K562 (cell line): ENCODE data around the gene MINDY3. TPM values are rescaled to one million over a fixed set of nuclear protein-coding genes. Genes with fewer than 3 reads are reported as not detected.
"Not testable (repeated sequence)": the region's sequence is repeated elsewhere in the genome, so short reads cannot be mapped to it uniquely, and the experiment has no call there.

ENCODE experiments used
- ATAC-seq: fragments of 200-7000 bp; cut with Tn5 transposase; 3 replicates; pipeline ENCODE4 v1.9.1; 2020; ENCODE audit warnings: moderate library complexity
- BruUV-seq: library from RNA; stranded (reverse); fragments of 400-500 nt; replicated peaks from 2 replicates; lab custom pipeline; 2021; lab: Mats Ljungman, UMichigan
- CTCF ChIA-PET: fragments of 300-600 bp; formaldehyde crosslinking; extraction: SDS; loops from one replicate; lab custom pipeline; 2021; ENCODE audit warnings: low intra/inter-chr PET ratio; lab: Yijun Ruan, JAX
- POLR2A ChIA-PET: fragments of 300-600, 350-650 bp; sonication (Branson Sonifier 250); formaldehyde crosslinking; extraction: SDS; loops from one replicate; lab custom pipeline; 2021; ENCODE audit warnings: antibody characterized with exemption, inconsistent platforms; lab: Yijun Ruan, JAX
- DNase-seq, 4 experiments: peaks; one replicate each; pipeline versions ENCODE4 v3.0.0 to v3.0.0-alpha.2; 2011 to 2018; ENCODE audit warnings: low spot score in 3 of 4, mixed read lengths in 3 of 4; ENCODE audit errors: extremely low read depth in 1 of 4
- FAIRE-seq: peaks from 2 replicates; lab custom pipeline; 2011; peaks lifted over from hg19 to GRCh38; lab: Jason Lieb, UNC
- H2AFZ ChIP-seq: 2 replicates; pipeline ENCODE4 v1.6.0; 2011; ENCODE audit warnings: low read depth, low read length, control low read depth, inconsistent platforms
- H3K27ac ChIP-seq: fragments of 200-600 bp; 3 replicates; pipeline ENCODE4 v1.8.0; 2011; ENCODE audit warnings: low read depth, mild to moderate bottlenecking, control low read depth, inconsistent platforms, low read length, moderate library complexity, mixed read lengths; ENCODE audit errors: extremely low read depth
- H3K27me3 ChIP-seq, 2 experiments: fragments of 300-600 bp in 1 of 2; 2 replicates in 1 of 2; 3 replicates in 1 of 2; pipeline versions ENCODE4 v1.6.0 to v1.8.0; 2011; ENCODE audit warnings: inconsistent platforms in 2 of 2, low read length in 2 of 2, mild to moderate bottlenecking in 1 of 2, mixed read lengths in 1 of 2, moderate library complexity in 1 of 2; ENCODE audit not compliant: control insufficient read depth in 2 of 2, insufficient read depth in 2 of 2
- H3K36me3 ChIP-seq: fragments of 300-600 bp; 3 replicates; pipeline ENCODE4 v1.8.0; 2011; ENCODE audit warnings: mild to moderate bottlenecking, low read length, inconsistent platforms; ENCODE audit not compliant: control insufficient read depth, insufficient read depth
- H3K4me1 ChIP-seq, 2 experiments: fragments of 200-600 bp in 1 of 2; replicated peaks in 1 of 2; 2 replicates in 1 of 2; 3 replicates in 1 of 2; pipeline versions ENCODE4 v1.5.1 to v1.8.0; 2011; ENCODE audit warnings: inconsistent platforms in 2 of 2, low read length in 2 of 2, mild to moderate bottlenecking in 1 of 2, mixed read lengths in 1 of 2, moderate library complexity in 1 of 2; ENCODE audit not compliant: control insufficient read depth in 2 of 2, insufficient read depth in 2 of 2
- H3K4me2 ChIP-seq: 2 replicates; pipeline ENCODE4 v1.6.1; 2011; ENCODE audit warnings: low read length, control low read depth, inconsistent platforms, mixed read lengths; ENCODE audit not compliant: insufficient read depth
- H3K4me3 ChIP-seq: fragments of 200-600 bp; sonication (generic), shearing (Covaris generic); 2 replicates; pipeline ENCODE4 v1.5.1; 2016; ENCODE audit warnings: control low read depth, inconsistent platforms
- H3K79me2 ChIP-seq: fragments of 200-600 bp; 3 replicates; pipeline ENCODE4 v1.8.0; 2011; ENCODE audit warnings: low read length, inconsistent platforms; ENCODE audit not compliant: control insufficient read depth, insufficient read depth
- H3K9ac ChIP-seq, 2 experiments: 2 replicates each; pipeline versions ENCODE4 v1.6.0 to v1.6.1; 2011; ENCODE audit warnings: low read depth in 2 of 2, low read length in 2 of 2, control low read depth in 1 of 2, inconsistent platforms in 1 of 2, mild to moderate bottlenecking in 1 of 2, mixed read lengths in 1 of 2; ENCODE audit not compliant: insufficient read depth in 1 of 2
- H3K9me1 ChIP-seq: one replicate; pipeline ENCODE4 v1.6.0; 2011; ENCODE audit warnings: inconsistent platforms, mild to moderate bottlenecking, low read length, moderate library complexity; ENCODE audit not compliant: control insufficient read depth, insufficient read depth
- H3K9me3 ChIP-seq: replicated peaks from 2 replicates; pipeline ENCODE4 v1.5.1; 2011; ENCODE audit warnings: low read depth, low read length, inconsistent platforms; ENCODE audit not compliant: control insufficient read depth, insufficient read depth
- H4K20me1 ChIP-seq: replicated peaks from 2 replicates; pipeline ENCODE4 v1.6.1; 2011; ENCODE audit warnings: low read length, inconsistent platforms, mixed read lengths; ENCODE audit not compliant: control insufficient read depth, insufficient read depth
- FOSL1 ChIP-seq: fragments of 200-800 bp; sonication (Bioruptor generic); conservative IDR thresholded peaks from 2 replicates; pipeline ENCODE4 v1.6.1; 2016; ENCODE audit warnings: missing genetic modification characterization, missing compliant biosample characterization
- MECOM ChIP-seq: fragments of 250-450 bp; sonication (Bioruptor Pico); IDR thresholded peaks from 2 replicates; pipeline ENCODE4 v1.8.0; 2022; ENCODE audit warnings: inconsistent platforms
- SAFB ChIP-seq: fragments of 200-400 bp; formaldehyde crosslinking; IDR thresholded peaks from 2 replicates; pipeline ENCODE4 v1.6.1; 2017; ENCODE audit warnings: low read depth, low read length, borderline replicate concordance
- SMARCA4 ChIP-seq: fragments of 450-650 bp; IDR thresholded peaks from 2 replicates; pipeline ENCODE4 v1.6.1; 2016
- WGBS: fragments of 100-300 bp; shearing (Covaris generic); methylation state at CpG from one replicate; pipeline ENCODE4 v1.1.6; 2016; ENCODE audit warnings: low coverage, mixed read lengths; ENCODE audit not compliant: insufficient coverage; ENCODE audit errors: missing lambda C conversion rate; 5-methylcytosine and 5-hydroxymethylcytosine counted together
- in situ Hi-C: fragments of 300-500 bp; cut with MboI; formaldehyde crosslinking; loops from 4 replicates; pipeline ENCODE4 v1.15.0; 2018; ENCODE audit warnings: inconsistent platforms, mixed read lengths
- intact Hi-C: fragments of 100-400 bp; cut with micrococcal nuclease; formaldehyde crosslinking; loops from 2 replicates; pipeline ENCODE4 v1.14.2; 2022
- polyA plus RNA-seq, 8 experiments: library from polyadenylated mRNA; depleted of rRNA in 4 of 8; stranded (reverse) in 5 of 8; unstranded in 3 of 8; fragments of >200 nt; fragmentation: Nextera tagmentation in 2 of 8; fragmentation: Illumina TruSeq in 1 of 8; extraction: Ambion mirVana in 2 of 8; extraction: Trizol in 1 of 8; gene quantifications; 2 replicates each; pipeline versions ENCODE4 v1.2.1 to v1.2.3, GENCODE V29; 2011 to 2014; ENCODE audit warnings: inconsistent platforms in 1 of 8, missing spikeins in 1 of 8
- total RNA-seq, 7 experiments: library from RNA; depleted of rRNA in 6 of 7; stranded (reverse); fragments of >200 nt in 6 of 7; fragmentation: Illumina TruSeq in 2 of 7; extraction: Trizol in 2 of 7; gene quantifications; 2 replicates each; pipeline versions ENCODE4 v1.2.1 to v1.2.3, GENCODE V29; 2011 to 2021; ENCODE audit warnings: low replicate concordance in 1 of 7

The MINDY3 gene
- total and polyA plus RNA-seq, 9 of the 15 experiments (the other 6 are each of a cell fraction or from before 2014, with no cell fraction given), result 14.0 to 35.9 (median 23.6) TPM

- H3K4me3 ChIP-seq, result no peak overlapping the region
- WGBS, result 74% methylated on average over 8 of the region's 8 CpGs
- no peak overlapping the region for H3K9ac ChIP-seq
- H3K9me1 ChIP-seq, result no peaks in the 10 kb centered on the region
- FAIRE-seq (no peak), DNase-seq (no peak), ATAC-seq (no peak)
- H4K20me1 ChIP-seq, result no peaks in the 10 kb centered on the region
- ChIA-PET CTCF (no interaction called here), POLR2A (no interaction called here)
- in situ Hi-C loops, result no loop called here
- no peaks in the 10 kb centered on the region for H3K36me3 ChIP-seq
- H2AFZ ChIP-seq, result no peak overlapping the region
- H3K4me1 ChIP-seq, result peaks cover 0 to 2% of the 10 kb centered on the region in 2 experiments; a peak in 1 of 5 replicates
- H3K27me3 ChIP-seq, result no peaks in the 10 kb centered on the region
- no peak overlapping the region for H3K4me2 ChIP-seq
- H3K9me3 ChIP-seq, result no peaks in the 10 kb centered on the region
- no peak overlapping the region for H3K27ac ChIP-seq
- TF ChIP-seq MECOM (no peak), FOSL1 (tag) (no peak), SAFB (no peak), SMARCA4 (no peak)
- no TSS peak for BruUV-seq
- intact Hi-C loops, result no loop called here
- no peaks in the 10 kb centered on the region for H3K79me2 ChIP-seq
Measured at GRCh38 chr10:15763006-15763405, 97.3 kb downstream of the MINDY3 start.

GRCh38 chr10:15762239-15762638, 98.1 kb downstream of the MINDY3 start:
- H3K4me3 ChIP-seq, H3K9ac ChIP-seq, H3K4me2 ChIP-seq, H3K9me3 ChIP-seq, H3K4me1 ChIP-seq, H3K9me1 ChIP-seq, ATAC-seq, in situ Hi-C loops, H3K79me2 ChIP-seq, H3K36me3 ChIP-seq, POLR2A ChIA-PET, BruUV-seq, DNase-seq, H3K27ac ChIP-seq, H2AFZ ChIP-seq, intact Hi-C loops, CTCF ChIA-PET, H4K20me1 ChIP-seq, FAIRE-seq, H3K27me3 ChIP-seq: not testable (repeated sequence)
- 46% methylated on average over 6 of the region's 6 CpGs for WGBS
